Measurements from ENCODE around the gene OXLD1.

OXLD1 gene

GRCh38 chr17:81666342-81667191 is at the start of gene OXLD1, which contains the start of gene CCDC137:
Gene OXLD1, minus strand, starts transcription at chr17:81666605. Its CDS starts 28 bp downstream, at chr17:81666577.
Gene CCDC137, plus strand, starts transcription at chr17:81666737. Its CDS starts 30 bp downstream, at chr17:81666767.
- DNase-seq: peak; percentile 65

GRCh38 chr17:81715107-81715871 is 48.9 kb upstream of the OXLD1 start:
- DNase-seq: no peak

- DNase-seq: no peak
Measured at GRCh38 chr17:81714412-81715106, 48.2 kb upstream of the OXLD1 start.

- DNase-seq: no peak
Measured at GRCh38 chr17:81713556-81714411, 47.4 kb upstream of the OXLD1 start.

- DNase-seq: no peak
Measured at GRCh38 chr17:81713004-81713555, 46.7 kb upstream of the OXLD1 start.

- DNase-seq: no peak
Measured at GRCh38 chr17:81712468-81713003, 46.1 kb upstream of the OXLD1 start.

GRCh38 chr17:81711814-81712467 is 45.5 kb upstream of the OXLD1 start, which contains the start of gene SLC25A10:
Gene SLC25A10, plus strand, starts transcription at chr17:81712284. Its CDS starts 143 bp downstream, at chr17:81712427.
- peak; percentile 8 for DNase-seq

GRCh38 chr17:81710514-81711308 is 44.3 kb upstream of the OXLD1 start:
- no peak for DNase-seq

- no peak for DNase-seq
Measured at GRCh38 chr17:81708739-81709185, 42.4 kb upstream of the OXLD1 start.

GRCh38 chr17:81707725-81708646 is 41.6 kb upstream of the OXLD1 start:
- DNase-seq: no peak

GRCh38 chr17:81706757-81707624 is 40.6 kb upstream of the OXLD1 start:
- no peak for DNase-seq

GRCh38 chr17:81706232-81706611 is 39.8 kb upstream of the OXLD1 start:
- DNase-seq: no peak

GRCh38 chr17:81705518-81706231 is 39.3 kb upstream of the OXLD1 start:
- no peak for DNase-seq

- no peak for DNase-seq
Measured at GRCh38 chr17:81703747-81704654, 37.6 kb upstream of the OXLD1 start.

- peak; percentile 61 for DNase-seq
Measured at GRCh38 chr17:81702934-81703746, 36.7 kb upstream of the OXLD1 start, which contains the start of gene MRPL12. Gene MRPL12, plus strand, starts transcription at chr17:81703367. Its CDS starts 135 bp downstream, at chr17:81703502.

Data from NCI-H187 treated with DMSO at 0.1 percent for 48 hours (cell line).